SK-N-SH (cell line): ENCODE measurements around the gene CST9. TPM values are rescaled to one million over a fixed set of nuclear protein-coding genes. Genes with fewer than 3 reads are reported as not detected.
"Not testable (repeated sequence)": the region's sequence is repeated elsewhere in the genome, so short reads cannot be mapped to it uniquely, and the experiment has no call there.

Source experiments
- CTCF ChIA-PET: fragments of 300-600, 350-600 bp; formaldehyde crosslinking; extraction: SDS; loops from one replicate; lab custom pipeline; 2021; lab: Yijun Ruan, JAX
- POLR2A ChIA-PET: fragments of 350-600 bp; sonication (Branson Sonifier 250); formaldehyde crosslinking; extraction: SDS; loops from one replicate; lab custom pipeline; 2020; ENCODE audit warnings: antibody characterized with exemption, inconsistent platforms; lab: Yijun Ruan, JAX
- DNase-seq: peaks from one replicate; pipeline ENCODE4 v3.0.0; 2012
- H2AFZ ChIP-seq: fragments of 200-600 bp; sonication (generic); 2 replicates; pipeline ENCODE4 v1.8.1; 2016; ENCODE audit warnings: antibody characterized with exemption, mild to moderate bottlenecking, low read depth
- H3F3A ChIP-seq: fragments of 200-600 bp; sonication (generic); replicated peaks from 2 replicates; pipeline ENCODE3; 2016; ENCODE audit warnings: antibody characterized with exemption, mild to moderate bottlenecking; ENCODE audit not compliant: insufficient read depth
- H3K27ac ChIP-seq, 2 experiments: fragments of 200-500 bp in 1 of 2; fragments of 200-600 bp in 1 of 2; sonication (Bioruptor generic) in 1 of 2; sonication (generic), shearing (Covaris generic) in 1 of 2; 2 replicates each; pipeline versions ENCODE4 v1.5.1 to v1.6.1; 2014 to 2016; ENCODE audit warnings: low read depth in 2 of 2, inconsistent platforms in 1 of 2, low read length in 1 of 2, mild to moderate bottlenecking in 1 of 2, mixed read lengths in 1 of 2
- H3K27me3 ChIP-seq: fragments of 200-600 bp; sonication (generic), shearing (Covaris generic); 2 replicates; pipeline ENCODE4 v1.6.1; 2016; ENCODE audit warnings: mixed run types; ENCODE audit not compliant: insufficient read depth
- H3K36me3 ChIP-seq, 2 experiments: fragments of 200-500 bp in 1 of 2; fragments of 200-600 bp in 1 of 2; sonication (Bioruptor generic) in 1 of 2; sonication (generic) in 1 of 2; replicated peaks in 1 of 2; 2 replicates each; pipeline versions ENCODE3 to v1.5.1; 2014 to 2016; ENCODE audit warnings: low read length in 1 of 2, mild to moderate bottlenecking in 1 of 2; ENCODE audit not compliant: insufficient read depth in 2 of 2, control insufficient read depth in 1 of 2
- H3K4me1 ChIP-seq, 2 experiments: fragments of 200-500 bp in 1 of 2; fragments of 200-600 bp in 1 of 2; sonication (Bioruptor generic) in 1 of 2; sonication (generic), shearing (Covaris generic) in 1 of 2; 2 replicates each; pipeline versions ENCODE4 v1.5.1 to v1.6.1; 2014 to 2016; ENCODE audit warnings: low read depth in 1 of 2, low read length in 1 of 2, mixed run types in 1 of 2; ENCODE audit not compliant: insufficient read depth in 2 of 2, control insufficient read depth in 1 of 2
- H3K4me2 ChIP-seq: fragments of 200-600 bp; sonication (generic), shearing (Covaris generic); 2 replicates; pipeline ENCODE4 v1.6.1; 2017; ENCODE audit warnings: mixed run types
- H3K4me3 ChIP-seq, 2 experiments: fragments of 200-500 bp in 1 of 2; fragments of 200-600 bp in 1 of 2; sonication (Bioruptor generic) in 1 of 2; sonication (generic), shearing (Covaris generic) in 1 of 2; 2 replicates each; pipeline versions ENCODE4 v1.5.1 to v1.8.1; 2014 to 2016; ENCODE audit warnings: low read depth in 2 of 2, inconsistent platforms in 1 of 2, low read length in 1 of 2, mild to moderate bottlenecking in 1 of 2, mixed read lengths in 1 of 2, moderate library complexity in 1 of 2
- H3K79me2 ChIP-seq: fragments of 200-600 bp; sonication (generic); 2 replicates; pipeline ENCODE4 v1.8.1; 2017; ENCODE audit warnings: mild to moderate bottlenecking; ENCODE audit not compliant: insufficient read depth
- H3K9ac ChIP-seq: fragments of 200-600 bp; sonication (generic); 2 replicates; pipeline ENCODE4 v1.6.1; 2017; ENCODE audit warnings: mixed run types
- H3K9me2 ChIP-seq: fragments of 200-600 bp; sonication (generic); 2 replicates; pipeline ENCODE4 v1.6.1; 2017; ENCODE audit warnings: mixed run types
- H3K9me3 ChIP-seq: fragments of 200-600 bp; sonication (generic); 2 replicates; pipeline ENCODE4 v1.6.1; 2017; ENCODE audit warnings: mixed run types, mild to moderate bottlenecking, moderate library complexity
- H4K20me1 ChIP-seq: fragments of 200-600 bp; sonication (generic); 2 replicates; pipeline ENCODE4 v1.6.1; 2017; ENCODE audit warnings: mild to moderate bottlenecking, mixed run types; ENCODE audit not compliant: insufficient read depth
- CHD2 ChIP-seq: fragments of 150-350 bp; IDR thresholded peaks from 2 replicates; pipeline ENCODE4 v1.6.1; 2018; ENCODE audit warnings: low read length; ENCODE audit not compliant: partially characterized antibody
- EP300 ChIP-seq, 2 experiments: IDR thresholded peaks; 2 replicates each; pipeline versions ENCODE4 v1.4.0 to v1.6.1; 2012; ENCODE audit warnings: borderline replicate concordance in 1 of 2, low read depth in 1 of 2, low read length in 1 of 2
- EZH2phosphoT487 ChIP-seq: fragments of 200-600 bp; sonication (generic); IDR thresholded peaks from 2 replicates; pipeline ENCODE4 v1.6.1; 2017; ENCODE audit warnings: low read depth, mixed run types, mild to moderate bottlenecking, antibody characterized with exemption, moderate library complexity, borderline replicate concordance
- FOSL2 ChIP-seq: IDR thresholded peaks from 2 replicates; pipeline ENCODE4 v1.4.0; 2012; ENCODE audit warnings: low read depth, mild to moderate bottlenecking, moderate library complexity, borderline replicate concordance
- GABPA ChIP-seq: IDR thresholded peaks from 2 replicates; pipeline ENCODE4 v1.4.0; 2012; ENCODE audit warnings: low read depth, mild to moderate bottlenecking
- GATA2 ChIP-seq: sonication (generic); formaldehyde crosslinking; IDR thresholded peaks from 2 replicates; pipeline ENCODE4 v1.5.0; 2020; ENCODE audit warnings: mild to moderate bottlenecking, missing genetic modification reagents
- MEF2A ChIP-seq: IDR thresholded peaks from 2 replicates; pipeline ENCODE4 v1.4.0; 2012; ENCODE audit warnings: low read depth, borderline replicate concordance
- PBX3 ChIP-seq: IDR thresholded peaks from 2 replicates; pipeline ENCODE4; 2012
- RCOR1 ChIP-seq: fragments of 150-350 bp; IDR thresholded peaks from 2 replicates; pipeline ENCODE4 v1.6.1; 2017; ENCODE audit warnings: antibody characterized with exemption, low read length
- SIN3A ChIP-seq: IDR thresholded peaks from 2 replicates; pipeline ENCODE4 v1.6.1; 2012; ENCODE audit warnings: low read depth, mild to moderate bottlenecking, low read length, moderate library complexity, borderline replicate concordance
- TCF12 ChIP-seq: IDR thresholded peaks from 2 replicates; pipeline ENCODE4 v1.4.0; 2012
- YY1 ChIP-seq: IDR thresholded peaks from 2 replicates; pipeline ENCODE4 v1.4.0; 2012; ENCODE audit warnings: low read depth, mild to moderate bottlenecking
- WGBS: methylation state at CpG from one replicate; pipeline ENCODE4 v1.1.6; 2017; ENCODE audit warnings: low lambda C conversion rate; 5-methylcytosine and 5-hydroxymethylcytosine counted together
- polyA plus RNA-seq, 3 experiments: library from polyadenylated mRNA; depleted of rRNA; stranded (reverse); fragments of >200 nt; gene quantifications; 2 replicates each; pipeline ENCODE4 v1.2.3, GENCODE V29; 2012
- TF ChIP-seq, protein P1 (sequence below): IDR thresholded peaks from 2 replicates; pipeline ENCODE4 v1.4.0; 2012; ENCODE audit warnings: low read depth, borderline replicate concordance
- TF ChIP-seq, protein P2 (sequence below): fragments of 150-350 bp; IDR thresholded peaks from 2 replicates; pipeline ENCODE4 v1.6.1; 2017; ENCODE audit warnings: antibody characterized with exemption, low read length, low read depth, borderline replicate concordance

The CST9 gene
- polyA plus RNA-seq, 1 of the 3 experiments (the other 2 are of a cell fraction): not detected

GRCh38 chr20:23620670-23621386 is 15.1 kb upstream of the CST9 start:
- H3K9me2 ChIP-seq, H3K4me3 ChIP-seq, H3K9me3 ChIP-seq, H3K4me2 ChIP-seq, H2AFZ ChIP-seq, H3K27ac ChIP-seq, H3K36me3 ChIP-seq, POLR2A ChIA-PET, H4K20me1 ChIP-seq, H3K27me3 ChIP-seq, DNase-seq, H3K9ac ChIP-seq, H3K79me2 ChIP-seq, H3K4me1 ChIP-seq: not testable (repeated sequence)
- H3F3A ChIP-seq: peaks cover 10% of the 10 kb centered on the region
- WGBS: 32% methylated on average over 5 of the region's 11 CpGs
- CTCF ChIA-PET: interaction anchor here (1.1 kb wide), 1 partner anchor 177 kb away, joined by 4 read pairs; no protein-coding TSS in a partner anchor

DNA sequence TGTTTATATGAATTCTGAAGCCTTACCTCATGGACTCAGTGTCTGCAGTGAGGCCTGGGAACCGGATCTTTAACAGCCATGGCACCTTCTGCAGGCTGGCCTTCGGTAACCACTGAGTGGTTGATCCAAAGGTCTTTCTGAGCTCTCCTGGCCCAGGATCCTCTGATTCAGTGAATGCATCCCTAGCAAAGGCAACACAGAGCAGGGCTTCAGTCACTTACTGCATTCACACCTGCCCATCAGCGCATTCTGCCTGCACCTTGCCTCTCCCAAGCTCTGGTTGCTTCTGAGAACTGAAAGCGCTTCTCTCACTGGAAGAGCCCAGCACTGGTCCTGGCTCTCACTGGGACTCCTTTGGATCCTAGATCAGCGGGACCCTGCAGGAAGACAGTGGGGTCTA is 8.4 kb upstream of the CST9 start:
- POLR2A ChIA-PET: no interaction called here
- no peak for DNase-seq
- Histone ChIP-seq H3F3A (no peaks in the 10 kb centered on the region), H3K79me2 (no peaks in the 10 kb centered on the region), H3K9me3 (no peaks in the 10 kb centered on the region), H2AFZ (no peak overlapping the region), H3K4me2 (no peak overlapping the region), H3K27ac (no peak overlapping the region), H4K20me1 (no peaks in the 10 kb centered on the region), H3K4me1 (no peaks in the 10 kb centered on the region), H3K4me3 (no peak overlapping the region), H3K36me3 (no peaks in the 10 kb centered on the region), H3K9me2 (no peaks in the 10 kb centered on the region), H3K27me3 (peaks cover 36% of the 10 kb centered on the region), H3K9ac (no peak overlapping the region)
- 38% methylated on average over 4 of the region's 5 CpGs for WGBS
- CTCF ChIA-PET: interaction anchor here (2.1 kb wide), 1 partner anchor 172 kb away, joined by 8 read pairs; no protein-coding TSS in a partner anchor
- TF ChIP-seq EP300 (IDR thresholded peaks at IDR 0.05; ENCODE audit: borderline replicate concordance in 1 of 2, low read depth in 1 of 2, low read length in 1 of 2): no peak
- TF ChIP-seq, protein P1, sequence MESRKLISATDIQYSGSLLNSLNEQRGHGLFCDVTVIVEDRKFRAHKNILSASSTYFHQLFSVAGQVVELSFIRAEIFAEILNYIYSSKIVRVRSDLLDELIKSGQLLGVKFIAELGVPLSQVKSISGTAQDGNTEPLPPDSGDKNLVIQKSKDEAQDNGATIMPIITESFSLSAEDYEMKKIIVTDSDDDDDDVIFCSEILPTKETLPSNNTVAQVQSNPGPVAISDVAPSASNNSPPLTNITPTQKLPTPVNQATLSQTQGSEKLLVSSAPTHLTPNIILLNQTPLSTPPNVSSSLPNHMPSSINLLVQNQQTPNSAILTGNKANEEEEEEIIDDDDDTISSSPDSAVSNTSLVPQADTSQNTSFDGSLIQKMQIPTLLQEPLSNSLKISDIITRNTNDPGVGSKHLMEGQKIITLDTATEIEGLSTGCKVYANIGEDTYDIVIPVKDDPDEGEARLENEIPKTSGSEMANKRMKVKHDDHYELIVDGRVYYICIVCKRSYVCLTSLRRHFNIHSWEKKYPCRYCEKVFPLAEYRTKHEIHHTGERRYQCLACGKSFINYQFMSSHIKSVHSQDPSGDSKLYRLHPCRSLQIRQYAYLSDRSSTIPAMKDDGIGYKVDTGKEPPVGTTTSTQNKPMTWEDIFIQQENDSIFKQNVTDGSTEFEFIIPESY: no peak
- no peak for TF ChIP-seq PBX3
- TF ChIP-seq MEF2A: no peak
- TF ChIP-seq, protein P2, sequence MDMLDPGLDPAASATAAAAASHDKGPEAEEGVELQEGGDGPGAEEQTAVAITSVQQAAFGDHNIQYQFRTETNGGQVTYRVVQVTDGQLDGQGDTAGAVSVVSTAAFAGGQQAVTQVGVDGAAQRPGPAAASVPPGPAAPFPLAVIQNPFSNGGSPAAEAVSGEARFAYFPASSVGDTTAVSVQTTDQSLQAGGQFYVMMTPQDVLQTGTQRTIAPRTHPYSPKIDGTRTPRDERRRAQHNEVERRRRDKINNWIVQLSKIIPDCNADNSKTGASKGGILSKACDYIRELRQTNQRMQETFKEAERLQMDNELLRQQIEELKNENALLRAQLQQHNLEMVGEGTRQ: no peak

DNA sequence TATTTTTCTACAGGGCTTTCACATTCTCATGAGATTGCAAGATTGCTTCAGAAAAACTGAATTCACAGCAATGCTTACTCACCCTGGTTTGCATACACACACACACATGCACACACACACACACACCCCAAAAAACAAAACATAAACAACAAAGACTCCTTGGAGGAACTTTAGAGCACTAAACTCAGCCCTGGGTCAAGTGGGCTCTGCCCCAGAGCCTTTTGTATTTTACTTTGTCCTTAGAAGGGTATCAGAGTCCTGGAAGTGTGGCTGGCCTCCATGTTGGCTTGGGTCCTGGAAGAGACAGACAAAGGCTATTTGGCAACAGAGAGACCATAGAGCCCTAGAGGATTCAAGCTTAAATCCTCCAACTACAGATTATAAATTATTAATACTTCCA is 8.0 kb upstream of the CST9 start:
- no peak for DNase-seq

More for the DNA sequence above, 8.0 kb upstream of the CST9 start:
- Histone ChIP-seq H3K4me2 (no peak overlapping the region), H3K4me1 (no peaks in the 10 kb centered on the region), H3K4me3 (no peak overlapping the region), H3K9me2 (no peaks in the 10 kb centered on the region), H3K9ac (no peak overlapping the region), H3K36me3 (no peaks in the 10 kb centered on the region), H3K27me3 (peaks cover 36% of the 10 kb centered on the region), H3F3A (no peaks in the 10 kb centered on the region), H2AFZ (no peak overlapping the region), H4K20me1 (no peaks in the 10 kb centered on the region), H3K79me2 (no peaks in the 10 kb centered on the region), H3K27ac (no peak overlapping the region), H3K9me3 (no peaks in the 10 kb centered on the region)
- ChIA-PET POLR2A (no interaction called here), CTCF (interaction anchor here (2.1 kb wide), 1 partner anchor 172 kb away, joined by 8 read pairs; no protein-coding TSS in a partner anchor)
- TF ChIP-seq GABPA: no peak
- no peak for TF ChIP-seq RCOR1
- no peak for TF ChIP-seq YY1
- no peak for TF ChIP-seq TCF12
- no peak for TF ChIP-seq CHD2
- no peak for TF ChIP-seq EZH2phosphoT487
- TF ChIP-seq GATA2 (CRISPR knock-in tag): no peak
- TF ChIP-seq, protein P1: no peak
- no peak for TF ChIP-seq SIN3A
- no peak for TF ChIP-seq FOSL2
